ENCODE results near the gene ZNF691.
"Not testable (repeated sequence)": the region's sequence is repeated elsewhere in the genome, so short reads cannot be mapped to it uniquely, and the experiment has no call there.

Gene ZNF691

DNA sequence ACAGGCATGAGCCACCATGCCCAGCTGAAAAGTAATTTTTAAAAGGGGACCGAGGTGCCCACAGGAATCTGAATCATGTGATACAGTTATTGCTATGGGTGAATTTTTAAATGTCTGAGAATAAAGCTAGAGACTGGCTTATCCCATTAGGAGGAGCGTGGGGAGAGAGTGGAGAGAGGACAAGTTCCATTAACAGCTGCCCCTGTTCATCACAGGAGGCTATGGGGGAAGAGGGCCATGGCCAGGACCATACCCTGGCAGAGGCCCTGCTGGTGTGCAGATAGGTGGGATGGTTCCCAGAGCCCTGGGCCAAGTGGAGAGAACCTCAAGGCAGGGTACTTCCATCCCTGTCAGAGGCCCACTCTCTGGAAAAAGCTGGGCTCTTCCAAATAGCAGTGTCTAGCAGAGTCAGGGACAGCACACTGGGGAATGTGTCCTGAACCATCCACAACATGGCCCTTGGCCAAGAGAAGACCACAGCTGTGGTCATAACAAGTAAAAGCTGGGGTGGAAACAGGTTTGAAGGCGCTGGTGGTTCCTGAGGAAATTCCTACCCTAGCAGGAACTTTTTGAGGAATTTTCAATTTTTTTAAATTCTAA is 13.7 kb upstream of the ZNF691 start:
- DNase-seq = no peak

DNA sequence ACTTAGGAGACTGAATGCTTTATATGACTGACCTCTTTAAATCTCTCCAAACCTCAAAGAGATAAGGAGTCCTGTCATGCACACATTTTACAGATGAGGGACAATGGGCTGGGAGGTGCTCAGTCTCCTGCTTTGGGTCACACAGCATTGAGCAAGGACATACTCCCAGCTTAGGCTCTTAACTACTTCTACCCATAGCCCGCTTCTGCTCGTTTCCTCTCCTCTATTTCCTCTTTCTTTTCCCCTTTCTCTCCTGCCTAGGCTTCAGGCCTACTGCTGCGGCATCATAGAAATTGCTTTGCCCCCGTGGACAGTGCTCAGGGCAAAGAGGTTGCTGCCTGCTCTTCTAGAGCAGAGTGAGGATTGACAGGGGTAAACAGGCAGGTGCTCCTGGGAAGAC is 12.4 kb upstream of the ZNF691 start:
- DNase-seq = no peak

DNA sequence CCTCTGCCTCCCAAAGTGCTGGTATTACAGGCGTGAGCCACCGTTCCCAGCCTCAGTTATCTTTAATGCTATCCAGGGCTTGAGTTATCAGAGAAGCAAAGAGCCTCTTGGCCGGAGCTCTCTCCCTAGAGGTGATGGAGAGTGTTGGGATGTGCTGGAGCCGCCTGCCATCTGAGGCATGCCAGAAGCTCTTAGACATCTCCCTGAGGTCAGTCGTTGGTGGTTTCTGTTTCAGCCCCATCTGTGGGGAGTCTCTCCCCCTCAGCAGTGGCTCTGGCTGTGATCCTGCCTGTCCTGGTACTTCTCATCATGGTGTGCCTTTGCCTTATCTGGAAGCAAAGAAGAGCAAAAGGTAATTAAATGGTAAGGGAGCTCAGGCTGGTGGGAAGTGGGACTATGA is 11.6 kb upstream of the ZNF691 start:
- DNase-seq = no peak

DNA sequence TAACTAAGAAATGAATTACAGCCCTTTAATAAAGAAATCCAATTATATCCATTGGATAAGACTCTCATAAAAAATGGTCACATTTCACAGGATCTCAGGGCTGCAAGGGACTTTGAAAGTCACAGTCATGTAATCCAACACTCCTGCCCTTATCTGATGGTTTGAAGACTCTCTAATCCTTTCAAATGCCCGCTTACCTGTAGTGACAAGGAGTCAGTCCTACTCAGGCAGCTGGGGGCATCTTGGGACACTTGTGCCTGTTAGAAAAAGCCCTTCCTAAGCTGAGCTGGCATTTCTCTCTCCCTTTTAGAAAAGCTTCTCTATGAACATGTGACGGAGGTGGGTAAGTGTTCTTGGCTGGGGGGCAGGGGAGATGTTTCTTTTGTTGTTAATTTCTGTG is 11.0 kb upstream of the ZNF691 start:
- DNase-seq = no peak

GRCh38 chr1:42837709-42838108 is 8.7 kb upstream of the ZNF691 start:
- DNase-seq = no peak

DNA sequence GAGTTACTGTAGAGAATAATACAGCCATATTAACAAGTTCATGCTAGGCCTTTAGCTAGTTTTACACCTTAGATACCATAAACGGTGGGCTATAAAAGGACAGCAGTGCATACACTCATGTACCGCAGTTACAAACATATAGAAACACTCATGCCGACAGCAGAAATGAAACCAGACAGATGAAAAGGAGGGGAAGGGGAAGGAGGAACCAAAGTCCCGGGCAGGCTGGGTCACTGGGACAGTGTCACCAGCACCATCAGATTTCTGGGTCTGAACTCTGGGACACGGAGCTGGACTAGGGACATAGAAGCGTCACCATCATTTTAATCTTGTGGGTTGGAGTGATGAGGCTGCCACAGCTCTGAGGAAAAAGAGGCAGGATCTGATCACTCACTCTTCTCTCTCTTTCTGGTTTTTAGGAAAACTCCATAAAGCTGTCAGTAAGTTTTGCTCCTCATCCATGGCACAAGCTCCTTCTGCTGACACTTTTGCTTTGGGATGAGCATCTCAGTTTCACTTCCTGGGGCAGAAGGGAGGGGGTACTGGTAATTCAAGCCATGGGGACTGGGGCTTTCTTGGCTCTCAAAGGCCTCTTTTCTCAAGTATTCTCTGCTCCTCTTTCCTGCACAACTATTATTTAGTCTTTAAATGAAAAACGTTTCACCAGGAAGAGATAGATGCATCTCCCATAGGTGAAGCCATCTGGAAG is 7.8 kb upstream of the ZNF691 start:
- DNase-seq = no peak

DNA sequence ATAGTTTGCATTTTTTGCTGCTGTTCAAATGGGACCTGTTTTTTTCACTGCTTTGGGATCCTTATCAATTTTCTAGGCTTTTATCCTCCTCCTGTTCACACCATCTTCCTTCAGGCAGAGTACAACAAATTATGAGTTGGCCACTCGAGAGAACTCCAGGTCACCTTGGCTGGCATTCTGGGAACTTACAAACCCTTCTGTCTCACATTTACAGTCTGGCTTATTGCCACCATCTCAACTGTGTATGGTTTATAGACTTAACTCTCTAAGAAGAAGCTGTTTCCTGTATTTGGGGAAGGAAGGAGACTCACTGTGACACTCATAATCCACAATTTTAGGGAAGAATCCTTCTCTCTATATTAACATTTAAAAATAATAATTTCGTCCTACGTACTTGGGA is 5.4 kb upstream of the ZNF691 start:
- DNase-seq = no peak

- no peak for DNase-seq
These were observed 4.8 kb upstream of the ZNF691 start for GRCh38 chr1:42841440-42842147.

DNA sequence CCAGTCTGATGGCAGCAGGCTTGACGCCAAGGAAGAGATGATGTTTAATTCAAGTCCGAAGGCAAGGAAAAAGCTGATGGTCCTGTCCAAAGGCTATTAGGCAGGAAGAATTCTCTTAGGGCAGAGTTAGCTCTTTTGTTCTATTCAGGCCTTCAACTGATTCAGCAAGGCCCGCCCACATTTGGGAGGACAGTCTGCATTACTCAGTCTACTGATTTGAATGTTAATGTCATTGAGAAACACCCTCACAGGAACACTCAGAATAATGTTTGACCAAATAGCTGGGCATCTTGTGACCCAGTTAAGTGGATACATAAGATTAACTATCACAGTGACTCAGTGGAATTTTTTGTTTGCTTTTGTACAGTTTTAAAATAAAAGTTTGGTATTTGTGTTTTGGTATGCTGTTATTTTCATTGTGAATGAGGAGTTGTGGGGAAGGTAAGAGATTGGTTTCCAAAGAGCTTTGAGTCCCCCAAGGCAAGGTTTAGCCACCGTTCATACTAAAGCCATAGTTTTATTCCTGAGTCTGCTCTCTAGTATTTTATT is 1.7 kb upstream of the ZNF691 start:
- peak; percentile 28 for DNase-seq

DNA sequence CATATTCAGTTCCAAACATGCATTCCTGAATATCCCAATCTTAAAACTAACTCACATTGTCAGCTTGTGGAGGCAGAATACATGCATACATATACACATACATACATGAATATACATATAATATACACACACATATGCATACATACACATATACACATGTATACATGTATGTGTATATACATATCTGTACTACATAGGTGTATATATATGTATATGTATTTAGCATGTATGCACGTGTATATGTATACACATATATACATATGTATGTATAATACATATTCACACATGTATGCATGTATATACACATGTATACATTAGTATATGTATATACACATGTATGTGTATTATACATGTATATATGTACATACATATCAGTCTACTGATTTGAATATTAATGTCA is 1.2 kb upstream of the ZNF691 start:
- DNase-seq = no peak

GRCh38 chr1:42845866-42846256 is 552 bp upstream of the ZNF691 start:
- DNase-seq = no peak

DNA sequence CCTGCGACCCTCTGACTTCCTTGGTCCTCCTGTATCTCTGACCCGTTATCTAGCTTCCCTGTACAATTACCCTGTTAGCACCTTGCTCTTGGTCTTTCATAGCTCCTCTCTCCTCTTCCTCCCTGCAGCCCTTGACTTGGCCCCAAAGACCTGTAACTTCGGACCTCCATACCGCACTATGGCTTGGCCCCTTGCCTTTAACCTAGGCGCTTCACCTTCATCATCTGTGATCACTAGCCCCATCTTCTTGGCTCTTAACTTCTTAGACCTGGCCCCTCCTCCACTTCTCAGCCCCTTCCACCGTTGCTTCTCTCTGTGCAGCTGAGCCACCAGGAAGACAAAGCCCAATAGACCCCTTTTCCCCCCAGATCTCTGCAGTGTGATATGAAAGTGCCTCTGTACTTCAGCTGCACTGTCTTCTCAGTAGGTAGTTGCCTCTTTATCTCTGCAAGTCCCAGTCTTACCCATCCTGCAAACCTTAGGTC is 740 bp downstream of the ZNF691 start:
- DNase-seq = peak; percentile 30

GRCh38 chr1:42847721-42848460 is 1.5 kb downstream of the ZNF691 start:
- peak; percentile 75 for DNase-seq

DNA sequence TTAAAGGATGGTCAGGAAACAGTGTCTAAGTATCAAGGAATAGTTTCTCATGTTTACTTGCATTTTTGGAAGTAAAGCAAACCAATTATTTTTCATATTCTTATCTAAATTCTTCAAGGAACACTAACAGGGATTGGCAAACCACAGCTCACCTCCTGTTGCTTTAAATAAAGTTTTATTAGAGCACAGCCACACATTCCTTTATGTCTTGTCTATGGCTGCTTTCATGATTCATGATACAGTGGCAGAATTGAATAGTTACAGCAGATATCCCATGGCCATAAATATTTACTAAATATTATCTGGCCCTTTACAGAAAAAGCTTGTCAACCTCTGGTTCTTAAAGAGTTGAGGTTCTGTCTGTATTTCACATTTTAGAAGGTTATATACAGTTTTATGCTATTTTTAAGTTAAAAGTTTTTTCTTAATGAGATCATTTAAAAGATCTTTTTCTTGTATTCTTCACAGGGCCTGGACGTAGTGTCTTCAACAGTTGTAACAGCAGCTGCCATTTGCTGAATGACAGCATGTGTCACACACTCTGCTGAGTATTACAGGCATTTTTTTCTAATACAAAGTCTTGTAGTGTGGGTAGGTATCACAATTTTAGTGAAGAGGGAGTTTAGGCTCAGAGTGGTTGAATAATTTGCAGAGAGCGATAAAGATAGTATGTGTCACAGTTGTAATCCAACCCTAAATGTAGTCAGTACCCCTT is 2.6 kb downstream of the ZNF691 start:
- no peak for DNase-seq

- no peak for DNase-seq
These were observed 3.5 kb downstream of the ZNF691 start for GRCh38 chr1:42849944-42850343.

DNA sequence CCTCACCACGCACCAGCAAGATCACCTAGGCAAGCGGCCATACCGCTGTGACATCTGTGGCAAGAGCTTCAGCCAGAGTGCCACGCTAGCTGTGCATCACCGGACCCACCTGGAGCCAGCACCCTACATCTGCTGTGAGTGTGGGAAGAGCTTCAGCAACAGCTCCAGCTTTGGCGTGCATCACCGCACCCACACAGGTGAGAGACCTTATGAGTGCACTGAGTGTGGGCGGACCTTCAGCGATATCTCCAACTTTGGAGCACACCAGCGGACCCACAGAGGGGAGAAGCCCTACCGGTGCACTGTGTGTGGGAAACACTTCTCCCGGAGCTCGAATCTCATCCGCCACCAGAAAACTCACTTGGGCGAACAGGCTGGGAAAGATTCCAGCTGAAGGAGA is 5.0 kb downstream of the ZNF691 start:
- no peak for DNase-seq

DNA sequence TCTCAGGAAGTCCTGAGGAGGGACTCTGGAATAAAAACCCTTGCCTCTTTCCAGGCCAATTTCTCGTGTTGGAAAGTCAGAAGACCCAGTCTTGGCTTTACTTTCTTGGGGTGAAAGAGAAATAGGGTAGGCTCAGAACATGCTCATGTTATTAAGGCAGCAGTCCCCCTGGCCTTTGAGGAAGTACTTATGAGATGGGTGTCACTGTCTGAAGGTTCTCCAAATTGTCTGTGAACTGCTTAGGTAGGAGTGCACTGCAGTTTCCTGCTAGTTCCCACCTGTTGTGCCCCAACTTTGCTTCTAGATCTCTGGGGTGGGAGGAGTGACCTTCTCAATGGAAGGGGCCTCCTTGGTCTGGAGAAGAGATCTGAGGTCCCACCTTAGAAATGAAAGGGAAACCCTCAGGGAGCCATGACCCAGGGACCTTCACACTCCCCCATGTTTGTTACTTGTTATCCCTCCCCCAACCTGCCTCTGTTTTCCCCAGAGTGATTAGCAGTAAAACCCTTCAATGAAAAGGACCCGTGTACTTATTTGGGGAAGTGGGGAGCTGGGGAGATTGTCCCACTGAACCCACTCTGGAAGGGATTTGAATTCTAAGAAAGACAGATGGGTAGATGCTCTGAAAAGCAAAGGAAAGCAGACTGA is 5.7 kb downstream of the ZNF691 start:
- no peak for DNase-seq

DNA sequence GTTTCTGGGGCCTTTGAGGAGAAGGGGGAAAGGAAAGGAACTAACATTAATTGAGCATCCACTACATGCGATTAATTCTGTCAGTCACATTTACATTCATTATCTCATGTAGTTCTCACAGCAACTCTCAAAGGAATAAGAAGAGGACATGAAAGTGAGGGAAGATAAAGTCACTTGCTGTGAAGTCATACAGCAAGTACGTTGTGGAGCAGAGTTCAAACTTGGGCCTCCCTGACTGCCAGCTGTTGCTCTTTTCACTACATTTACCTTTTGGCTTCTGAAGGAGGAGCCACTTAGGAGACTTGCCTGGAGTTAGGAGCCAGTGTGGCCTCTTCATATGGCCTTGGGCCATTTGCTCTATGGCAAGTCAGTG is 6.2 kb downstream of the ZNF691 start:
- no peak for DNase-seq

GRCh38 chr1:42853116-42853884 is 6.9 kb downstream of the ZNF691 start:
- DNase-seq = no peak

DNA sequence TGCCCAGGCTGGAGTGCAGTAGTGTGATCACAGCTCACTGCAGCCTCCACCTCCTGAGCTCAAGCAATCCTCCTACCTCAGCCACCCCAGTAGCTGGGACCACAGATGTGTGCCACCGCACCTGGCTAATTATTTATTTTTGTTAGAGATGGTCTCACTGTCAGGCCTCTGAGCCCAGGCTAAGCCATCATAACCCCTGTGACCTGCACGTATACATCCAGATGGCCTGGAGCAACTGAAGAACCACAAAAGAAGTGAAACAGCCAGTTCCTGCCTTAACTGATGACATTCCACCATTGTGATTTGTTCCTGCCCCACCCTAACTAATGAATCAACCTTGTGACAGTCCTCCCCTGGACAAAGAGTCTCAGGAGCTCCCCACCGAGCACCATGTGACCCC is 10.1 kb downstream of the ZNF691 start:
- DNase-seq = not testable (repeated sequence)

DNA sequence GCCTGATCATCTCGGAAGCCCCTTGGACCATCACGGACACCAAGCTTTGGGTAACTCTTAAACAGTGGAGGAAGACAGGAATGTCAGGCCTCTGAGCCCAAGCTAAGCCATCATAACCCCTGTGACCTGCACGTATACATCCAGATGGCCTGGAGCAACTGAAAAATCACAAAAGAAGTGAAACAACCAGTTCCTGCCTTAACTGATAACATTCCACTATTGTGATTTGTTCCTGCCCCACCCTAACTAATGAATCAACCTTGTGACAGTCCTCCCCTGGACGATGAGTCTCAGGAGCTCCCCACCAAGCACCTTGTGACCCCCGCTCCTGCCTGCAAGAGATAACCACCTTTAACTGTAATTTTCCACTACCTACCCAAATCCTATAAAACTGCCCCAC is 13.0 kb downstream of the ZNF691 start:
- DNase-seq = not testable (repeated sequence)

All from activated CD4-positive, alpha-beta T cell treated with anti-CD3 and anti-CD28 coated beads, Interleukin-2, Interleukin-6, amounts not matched to agents 100 ng/mL and 50 ng/mL, durations not matched to agents 16 hours and 8 hours (primary cell).